Stimulated activated CD8-positive, alpha-beta memory T cell treated with anti-CD3 and anti-CD28 coated beads, Interleukin-15, amount 100 ng/mL, for 48 hours (primary cell): ENCODE results near the gene PRKCI.
"Not testable (repeated sequence)": the region's sequence is repeated elsewhere in the genome, so short reads cannot be mapped to it uniquely, and the experiment has no call there.

ENCODE experiments used
- DNase-seq, 2 donors: peaks; one replicate each; pipeline ENCODE4 v3.0.0-alpha.2; 2020; ENCODE audit warnings: low read depth in 2 of 2

Gene PRKCI

GRCh38 chr3:170221924-170222646 lies at the start of gene PRKCI:
PRKCI (plus strand) TSS chr3:170222424; CDS start chr3:170222670, 246 bp downstream.
- DNase-seq, result peak; percentile 82 to 85

- DNase-seq, result peak; percentile 15 to 21
Observed at GRCh38 chr3:170178651-170179050, 43.6 kb upstream of the PRKCI start.

GRCh38 chr3:170179432-170179831 lies 42.8 kb upstream of the PRKCI start:
- no peak for DNase-seq

GRCh38 chr3:170180079-170180907 lies 41.9 kb upstream of the PRKCI start:
- no peak for DNase-seq

- peak; percentile 89 to 90 for DNase-seq
Observed at GRCh38 chr3:170180908-170181885, 41.0 kb upstream of the PRKCI start, which contains the start of gene PHC3. PHC3 (minus strand) TSS chr3:170181733; CDS start chr3:170181715, 18 bp downstream.

- no peak for DNase-seq
Observed at GRCh38 chr3:170189398-170190256, 32.6 kb upstream of the PRKCI start.

- DNase-seq, result not testable (repeated sequence)
Observed at GRCh38 chr3:170195759-170196158, 26.5 kb upstream of the PRKCI start.

- no peak for DNase-seq
Observed at GRCh38 chr3:170196833-170197232, 25.4 kb upstream of the PRKCI start.

- DNase-seq, result no peak
Observed at GRCh38 chr3:170200987-170201386, 21.2 kb upstream of the PRKCI start.

GRCh38 chr3:170201527-170201926 lies 20.7 kb upstream of the PRKCI start:
- DNase-seq, result no peak

- no peak for DNase-seq
Observed at GRCh38 chr3:170203457-170203856, 18.8 kb upstream of the PRKCI start.

- no peak for DNase-seq
Observed at GRCh38 chr3:170204023-170204472, 18.2 kb upstream of the PRKCI start.

GRCh38 chr3:170204509-170204908 lies 17.7 kb upstream of the PRKCI start:
- no peak for DNase-seq

- DNase-seq, result no peak
Observed at GRCh38 chr3:170205302-170205701, 16.9 kb upstream of the PRKCI start.

GRCh38 chr3:170206164-170206762 lies 16.0 kb upstream of the PRKCI start:
- DNase-seq, result not testable (repeated sequence)

GRCh38 chr3:170207717-170208116 lies 14.5 kb upstream of the PRKCI start:
- DNase-seq, result no peak

- no peak for DNase-seq
Observed at GRCh38 chr3:170211668-170212067, 10.6 kb upstream of the PRKCI start.

- DNase-seq, result no peak
Observed at GRCh38 chr3:170219850-170220249, 2.4 kb upstream of the PRKCI start.

- no peak for DNase-seq
Observed at GRCh38 chr3:170220871-170221270, 1.4 kb upstream of the PRKCI start.
